ENCODE measurements around the gene ADGRD2. TPM values are rescaled to one million over a fixed set of nuclear protein-coding genes. Genes with fewer than 3 reads are reported as not detected.
A peak's percentile ranks its signal among the peaks of the same experiment; 100 is the strongest.

Gene ADGRD2
- polyA plus RNA-seq, 3 donors, result not detected

DNA sequence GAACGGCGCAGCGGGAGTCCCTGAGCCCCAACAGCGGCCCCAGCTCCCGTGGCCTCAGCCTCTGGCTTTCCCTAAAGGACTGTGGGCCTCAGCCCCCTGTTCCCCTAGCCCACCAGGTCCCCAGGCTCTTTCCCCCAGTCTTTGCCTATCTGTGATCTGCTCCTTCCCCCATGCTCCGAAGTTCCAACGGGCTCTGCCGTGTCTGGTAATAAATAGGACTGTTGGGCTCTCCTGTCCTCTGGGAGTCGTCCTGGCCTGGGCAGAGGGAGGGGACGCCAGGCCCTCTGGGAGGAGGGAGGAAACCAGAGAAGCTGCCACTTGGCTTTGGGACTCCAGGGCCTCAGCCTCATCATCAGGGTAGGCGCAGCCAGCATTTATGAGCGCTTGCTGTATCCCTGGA lies 28.1 kb downstream of the ADGRD2 start:
- no peak for TF ChIP-seq CTCF (IDR thresholded peaks at IDR 0.05)
- H3K4me1 ChIP-seq (ENCODE audit: control insufficient read depth in 1 of 2, insufficient read depth in 2 of 2, low read length in 2 of 2), result peaks cover 21 to 30% of the 10 kb centered on the region in 2 donors
- no peak overlapping the region for H3K4me2 ChIP-seq (replicated peaks; ENCODE audit: extremely low read depth, low read length, poor library complexity, severe bottlenecking)
- H3K4me3 Mint-ChIP-seq, result peak overlapping the region in 1 of 2 donors; percentile 46
- no peaks in the 10 kb centered on the region for H4K20me1 ChIP-seq (ENCODE audit: insufficient read depth, low read length)
- DNase-seq, result no peak
- no peaks in the 10 kb centered on the region for H3K9me3 ChIP-seq (replicated peaks in 1 of 2; ENCODE audit: control insufficient read depth in 1 of 2, insufficient read depth in 1 of 2, low read length in 2 of 2)
- no peak overlapping the region for H3K27ac ChIP-seq (ENCODE audit: low read depth in 1 of 2, low read length in 2 of 2)
- H3K9ac ChIP-seq (ENCODE audit: insufficient read depth, low read length, poor library complexity, severe bottlenecking), result no peak overlapping the region
- H3K36me3 ChIP-seq (replicated peaks in 1 of 2; ENCODE audit: control insufficient read depth in 1 of 2, insufficient read depth in 2 of 2, low read length in 2 of 2), result no peaks in the 10 kb centered on the region
- peaks cover 0 to 6% (median 0%) of the 10 kb centered on the region in 7 donors for H3K9me3 Mint-ChIP-seq
- no peak overlapping the region for H3K27ac Mint-ChIP-seq
- intact Hi-C loops (cut with micrococcal nuclease), result no loop called here
- peaks cover 0 to 23% of the 10 kb centered on the region in 2 donors for H3K27me3 ChIP-seq (ENCODE audit: control insufficient read depth in 2 of 2, insufficient read depth in 2 of 2, low read length in 2 of 2)
- 91% methylated on average over 8 of the region's 12 CpGs for WGBS (ENCODE audit: insufficient coverage)
- H3K27me3 Mint-ChIP-seq (ENCODE audit: low read depth in 3 of 3), result peaks cover 14 to 38% (median 20%) of the 10 kb centered on the region in 3 donors
- no peaks in the 10 kb centered on the region for H3K36me3 Mint-ChIP-seq
- H3K4me3 ChIP-seq (replicated peaks in 1 of 3; ENCODE audit: low read depth in 2 of 3, low read length in 3 of 3), result no peak overlapping the region
- peaks cover 18% of the 10 kb centered on the region for H3K4me1 Mint-ChIP-seq
- no peak overlapping the region for H2AFZ ChIP-seq (ENCODE audit: insufficient read depth, low read depth, low read length, poor library complexity, severe bottlenecking)
- no peaks in the 10 kb centered on the region for H3K79me2 ChIP-seq (ENCODE audit: insufficient read depth, low read length)

DNA sequence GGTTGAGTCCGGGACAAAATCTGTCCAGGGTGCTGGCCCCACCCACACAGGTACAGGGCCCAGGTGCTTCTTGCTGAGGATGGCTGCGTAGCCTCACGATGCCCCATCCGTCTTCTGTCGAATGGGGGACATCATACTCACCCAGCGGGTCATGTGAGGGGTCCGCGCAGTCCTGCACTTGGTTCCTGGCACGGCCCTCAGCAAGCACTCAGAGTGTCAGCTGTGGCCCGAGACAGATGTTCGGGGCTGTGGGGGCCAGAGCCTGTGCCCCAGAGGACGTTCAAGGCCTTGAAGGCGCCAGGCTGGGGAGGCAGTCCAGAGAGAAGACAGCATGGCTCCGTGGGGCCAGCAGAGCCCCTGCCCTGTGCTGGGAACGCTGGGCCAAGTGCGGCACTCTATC lies 29.1 kb downstream of the ADGRD2 start:
- no peak overlapping the region for H3K27ac ChIP-seq (ENCODE audit: low read depth in 1 of 2, low read length in 2 of 2)
- no peak for DNase-seq
- H3K79me2 ChIP-seq (ENCODE audit: insufficient read depth, low read length), result no peaks in the 10 kb centered on the region
- WGBS (ENCODE audit: insufficient coverage), result 93% methylated on average over 16 of the region's 16 CpGs
- H2AFZ ChIP-seq (ENCODE audit: insufficient read depth, low read depth, low read length, poor library complexity, severe bottlenecking), result no peak overlapping the region
- TF ChIP-seq CTCF (IDR thresholded peaks at IDR 0.05), result no peak
- no peaks in the 10 kb centered on the region for H4K20me1 ChIP-seq (ENCODE audit: insufficient read depth, low read length)
- peaks cover 0 to 23% of the 10 kb centered on the region in 2 donors for H3K27me3 ChIP-seq (ENCODE audit: control insufficient read depth in 2 of 2, insufficient read depth in 2 of 2, low read length in 2 of 2)
- peaks cover 0 to 6% (median 0%) of the 10 kb centered on the region in 7 donors for H3K9me3 Mint-ChIP-seq
- no peak overlapping the region for H3K27ac Mint-ChIP-seq
- intact Hi-C loops (cut with micrococcal nuclease), result no loop called here
- H3K36me3 Mint-ChIP-seq, result no peaks in the 10 kb centered on the region
- peaks cover 21 to 30% of the 10 kb centered on the region in 2 donors for H3K4me1 ChIP-seq (ENCODE audit: control insufficient read depth in 1 of 2, insufficient read depth in 2 of 2, low read length in 2 of 2)
- no peak overlapping the region for H3K4me3 Mint-ChIP-seq
- no peak overlapping the region for H3K4me2 ChIP-seq (replicated peaks; ENCODE audit: extremely low read depth, low read length, poor library complexity, severe bottlenecking)
- no peaks in the 10 kb centered on the region for H3K36me3 ChIP-seq (replicated peaks in 1 of 2; ENCODE audit: control insufficient read depth in 1 of 2, insufficient read depth in 2 of 2, low read length in 2 of 2)
- H3K4me3 ChIP-seq (replicated peaks in 1 of 3; ENCODE audit: low read depth in 2 of 3, low read length in 3 of 3), result no peak overlapping the region
- H3K4me1 Mint-ChIP-seq, result peaks cover 18% of the 10 kb centered on the region
- no peak overlapping the region for H3K9ac ChIP-seq (ENCODE audit: insufficient read depth, low read length, poor library complexity, severe bottlenecking)
- peaks cover 14 to 39% (median 20%) of the 10 kb centered on the region in 3 donors for H3K27me3 Mint-ChIP-seq (ENCODE audit: low read depth in 3 of 3)
- H3K9me3 ChIP-seq (replicated peaks in 1 of 2; ENCODE audit: control insufficient read depth in 1 of 2, insufficient read depth in 1 of 2, low read length in 2 of 2), result no peaks in the 10 kb centered on the region

Measured in CD14-positive monocyte (primary cell).